ENCODE measurements around the gene DCAF15.

Gene DCAF15

GRCh38 chr19:13976446-13976845, 24.1 kb downstream of the DCAF15 start:
- no peak for DNase-seq (ENCODE audit: low read depth, low spot score)

GRCh38 chr19:13977803-13978202, 25.5 kb downstream of the DCAF15 start:
- DNase-seq (ENCODE audit: low read depth, low spot score): no peak

GRCh38 chr19:13978351-13979243, 26.3 kb downstream of the DCAF15 start:
- DNase-seq (ENCODE audit: low read depth, low spot score): no peak

- no peak for DNase-seq (ENCODE audit: low read depth, low spot score)
Measured at GRCh38 chr19:13979244-13979615, 26.9 kb downstream of the DCAF15 start.

GRCh38 chr19:13979686-13980085, 27.4 kb downstream of the DCAF15 start:
- no peak for DNase-seq (ENCODE audit: low read depth, low spot score)

- DNase-seq (ENCODE audit: low read depth, low spot score): no peak
Measured at GRCh38 chr19:13980340-13980739, 28.0 kb downstream of the DCAF15 start.

GRCh38 chr19:13981021-13981420, 28.7 kb downstream of the DCAF15 start:
- DNase-seq (ENCODE audit: low read depth, low spot score): no peak

GRCh38 chr19:13981467-13981866, 29.2 kb downstream of the DCAF15 start:
- DNase-seq (ENCODE audit: low read depth, low spot score): no peak

GRCh38 chr19:13981988-13982501, 29.7 kb downstream of the DCAF15 start:
- DNase-seq (ENCODE audit: low read depth, low spot score): no peak

GRCh38 chr19:13982773-13983172, 30.5 kb downstream of the DCAF15 start:
- DNase-seq (ENCODE audit: low read depth, low spot score): no peak

GRCh38 chr19:13983213-13983889, 31.0 kb downstream of the DCAF15 start:
- no peak for DNase-seq (ENCODE audit: low read depth, low spot score)

GRCh38 chr19:13984186-13984585, 31.9 kb downstream of the DCAF15 start:
- DNase-seq (ENCODE audit: low read depth, low spot score): no peak

GRCh38 chr19:13984875-13985741, 32.8 kb downstream of the DCAF15 start:
- no peak for DNase-seq (ENCODE audit: low read depth, low spot score)

- DNase-seq (ENCODE audit: low read depth, low spot score): no peak
Measured at GRCh38 chr19:13985771-13986347, 33.5 kb downstream of the DCAF15 start.

- peak; percentile 96 for DNase-seq (ENCODE audit: low read depth, low spot score)
Measured at GRCh38 chr19:13986348-13986904, 34.1 kb downstream of the DCAF15 start.

GRCh38 chr19:13987101-13987890, 35.0 kb downstream of the DCAF15 start:
- no peak for DNase-seq (ENCODE audit: low read depth, low spot score)

- no peak for DNase-seq (ENCODE audit: low read depth, low spot score)
Measured at GRCh38 chr19:13989487-13989886, 37.2 kb downstream of the DCAF15 start.

GRCh38 chr19:13990085-13990484, 37.8 kb downstream of the DCAF15 start:
- DNase-seq (ENCODE audit: low read depth, low spot score): no peak

- no peak for DNase-seq (ENCODE audit: low read depth, low spot score)
Measured at GRCh38 chr19:13992025-13992424, 39.7 kb downstream of the DCAF15 start.

GRCh38 chr19:13993590-13994300, 41.4 kb downstream of the DCAF15 start:
- DNase-seq (ENCODE audit: low read depth, low spot score): no peak
